ENCODE results near the gene RRP36.
A peak's percentile ranks its signal among the peaks of the same experiment; 100 is the strongest.

GRCh38 chr6:42978839-42979522 is 42.4 kb upstream of the RRP36 start, which contains the start of gene PEX6:
- TF ChIP-seq CTCF (IDR thresholded peaks at IDR 0.05), result no peak
- peak; percentile 72 to 90 (median 82) for TF ChIP-seq POLR2A (IDR thresholded peaks at IDR 0.05)

All from body of pancreas (tissue), 4 donors.